Calu3 (cell line): Measurements from ENCODE around the gene XPO5. TPM values are rescaled to one million over a fixed set of nuclear protein-coding genes. Genes with fewer than 3 reads are reported as not detected.
"Not testable (repeated sequence)": the region's sequence is repeated elsewhere in the genome, so short reads cannot be mapped to it uniquely, and the experiment has no call there.

Source experiments
- BruUV-seq: library from RNA; stranded (reverse); fragments of 400-500 nt; replicated peaks from 2 replicates; lab custom pipeline; 2021; lab: Mats Ljungman, UMichigan
- CTCF ChIA-PET: fragments of 300-600 bp; sonication (Branson Sonifier 250); formaldehyde crosslinking; loops from one replicate; lab custom pipeline; 2022; ENCODE audit warnings: antibody characterized with exemption; lab: Charles Lee
- DNase-seq: peaks from one replicate; pipeline ENCODE4 v3.0.0; 2022
- H3K27ac Mint-ChIP-seq: one replicate; pipeline ENCODE4 v1.8.0; 2022; ENCODE audit warnings: mixed read lengths; ENCODE audit not compliant: unreplicated experiment
- H3K27me3 Mint-ChIP-seq: one replicate; pipeline ENCODE4 v1.8.0; 2022; ENCODE audit warnings: mixed read lengths; ENCODE audit not compliant: unreplicated experiment
- H3K36me3 Mint-ChIP-seq: one replicate; pipeline ENCODE4 v1.8.0; 2022; ENCODE audit warnings: mild to moderate bottlenecking, moderate library complexity, mixed read lengths; ENCODE audit not compliant: insufficient read depth, unreplicated experiment
- H3K4me1 Mint-ChIP-seq: one replicate; pipeline ENCODE4 v1.8.0; 2022; ENCODE audit warnings: mild to moderate bottlenecking, low read depth, mixed read lengths; ENCODE audit not compliant: unreplicated experiment
- H3K4me3 Mint-ChIP-seq: one replicate; pipeline ENCODE4 v1.8.0; 2022; ENCODE audit warnings: mild to moderate bottlenecking, low read depth, moderate library complexity, mixed read lengths; ENCODE audit not compliant: unreplicated experiment
- H3K9me3 Mint-ChIP-seq: one replicate; pipeline ENCODE4 v1.8.0; 2022; ENCODE audit warnings: low read depth, mixed read lengths; ENCODE audit not compliant: unreplicated experiment
- intact Hi-C: fragments of 100-400 bp; cut with micrococcal nuclease; formaldehyde crosslinking; loops from one replicate; pipeline ENCODE4 v1.10.0; 2022; ENCODE audit not compliant: unreplicated experiment
- total RNA-seq: library from RNA; stranded (reverse); gene quantifications from 2 replicates; pipeline ENCODE4 v1.2.3, GENCODE V29; 2022
- TF ChIP-seq, protein P1 (sequence below): fragments of 200-600 bp; IDR thresholded peaks from one replicate; pipeline ENCODE4 v1.8.0; 2022; ENCODE audit warnings: antibody characterized with exemption; ENCODE audit not compliant: unreplicated experiment

The XPO5 gene
- total RNA-seq, 1 experiment from 2014 or later, result 131 TPM

DNA sequence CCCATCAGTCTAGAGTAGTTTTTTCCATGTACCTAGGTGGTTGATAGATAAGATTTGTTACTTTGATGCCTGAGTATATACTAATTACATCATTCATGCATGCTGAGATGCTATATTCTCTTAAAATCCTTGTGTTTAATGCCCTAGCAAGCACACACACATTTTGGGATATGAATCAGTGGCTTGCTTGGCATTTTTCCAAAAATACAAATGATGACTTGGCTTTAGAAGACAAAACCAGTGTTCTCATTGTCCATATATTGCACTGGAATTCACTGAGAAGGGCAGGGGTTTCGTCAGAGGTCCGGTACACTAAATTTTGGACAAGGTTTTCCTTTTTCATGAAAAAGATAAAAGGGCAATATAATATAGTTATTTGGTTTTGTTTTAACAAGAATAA lies 28.3 kb upstream of the XPO5 start:
- Mint-ChIP-seq H3K4me1 (peaks cover 14% of the 10 kb centered on the region), H3K4me3 (no peak overlapping the region), H3K36me3 (peaks cover 61% of the 10 kb centered on the region), H3K27ac (no peak overlapping the region), H3K9me3 (no peaks in the 10 kb centered on the region), H3K27me3 (no peaks in the 10 kb centered on the region)
- BruUV-seq, result no TSS peak
- CTCF ChIA-PET, result no interaction called here
- no peak for DNase-seq
- intact Hi-C loops, result no loop called here
- TF ChIP-seq, protein P1, sequence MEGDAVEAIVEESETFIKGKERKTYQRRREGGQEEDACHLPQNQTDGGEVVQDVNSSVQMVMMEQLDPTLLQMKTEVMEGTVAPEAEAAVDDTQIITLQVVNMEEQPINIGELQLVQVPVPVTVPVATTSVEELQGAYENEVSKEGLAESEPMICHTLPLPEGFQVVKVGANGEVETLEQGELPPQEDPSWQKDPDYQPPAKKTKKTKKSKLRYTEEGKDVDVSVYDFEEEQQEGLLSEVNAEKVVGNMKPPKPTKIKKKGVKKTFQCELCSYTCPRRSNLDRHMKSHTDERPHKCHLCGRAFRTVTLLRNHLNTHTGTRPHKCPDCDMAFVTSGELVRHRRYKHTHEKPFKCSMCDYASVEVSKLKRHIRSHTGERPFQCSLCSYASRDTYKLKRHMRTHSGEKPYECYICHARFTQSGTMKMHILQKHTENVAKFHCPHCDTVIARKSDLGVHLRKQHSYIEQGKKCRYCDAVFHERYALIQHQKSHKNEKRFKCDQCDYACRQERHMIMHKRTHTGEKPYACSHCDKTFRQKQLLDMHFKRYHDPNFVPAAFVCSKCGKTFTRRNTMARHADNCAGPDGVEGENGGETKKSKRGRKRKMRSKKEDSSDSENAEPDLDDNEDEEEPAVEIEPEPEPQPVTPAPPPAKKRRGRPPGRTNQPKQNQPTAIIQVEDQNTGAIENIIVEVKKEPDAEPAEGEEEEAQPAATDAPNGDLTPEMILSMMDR, result no peak

DNA sequence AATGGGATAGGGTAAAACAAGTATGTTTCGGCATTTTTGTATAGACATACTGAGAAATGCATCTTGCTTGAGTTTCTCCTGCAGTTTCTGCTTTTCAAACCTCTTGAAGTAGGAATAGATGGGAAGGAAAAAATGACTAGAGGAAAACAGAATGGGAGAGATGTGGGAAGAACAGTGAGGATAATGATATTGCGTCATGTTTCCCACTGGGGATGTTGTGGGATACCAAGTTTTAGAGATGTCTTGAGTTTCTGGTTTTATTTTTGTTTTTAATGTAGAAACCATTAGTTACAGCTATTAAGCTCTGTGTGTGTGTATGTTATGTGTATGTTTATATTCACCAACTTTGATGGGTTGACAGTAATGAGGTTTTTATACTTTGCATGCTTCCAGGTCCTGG lies 24.8 kb upstream of the XPO5 start:
- CTCF ChIA-PET, result interaction anchor here (1.0 kb wide), 1 partner anchor 17 kb away, joined by 3 read pairs; no protein-coding TSS in a partner anchor
- Mint-ChIP-seq H3K9me3 (no peaks in the 10 kb centered on the region), H3K4me1 (no peaks in the 10 kb centered on the region), H3K36me3 (peaks cover 50% of the 10 kb centered on the region), H3K27me3 (no peaks in the 10 kb centered on the region), H3K4me3 (no peak overlapping the region), H3K27ac (no peak overlapping the region)
- DNase-seq, result no peak
- intact Hi-C loops, result no loop called here
- BruUV-seq, result no TSS peak
- TF ChIP-seq, protein P1, result no peak

DNA sequence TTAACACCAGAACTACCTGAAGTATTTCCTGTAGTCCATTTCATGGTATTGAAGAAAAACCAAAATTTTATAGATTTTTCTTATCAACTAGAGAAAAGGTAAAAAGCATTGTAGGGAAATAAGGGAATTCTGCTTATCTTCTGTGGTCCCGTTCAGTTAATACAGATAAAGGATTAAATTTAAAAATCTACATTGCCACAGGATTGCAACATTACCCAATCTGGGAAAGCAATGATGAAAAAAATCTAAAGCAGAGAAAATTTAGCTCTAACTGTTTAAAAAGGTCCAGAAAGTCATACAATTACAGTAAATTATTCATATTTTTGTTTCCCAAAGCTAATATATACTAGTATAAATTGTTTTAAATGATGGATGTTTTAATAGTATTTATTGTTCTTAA lies 18.1 kb upstream of the XPO5 start:
- H3K27ac Mint-ChIP-seq, result no peak overlapping the region
- no peaks in the 10 kb centered on the region for H3K4me1 Mint-ChIP-seq
- TF ChIP-seq, protein P1, result no peak
- no peaks in the 10 kb centered on the region for H3K27me3 Mint-ChIP-seq
- no TSS peak for BruUV-seq
- no peak for DNase-seq
- CTCF ChIA-PET, result no interaction called here
- no peaks in the 10 kb centered on the region for H3K9me3 Mint-ChIP-seq
- no peak overlapping the region for H3K4me3 Mint-ChIP-seq
- peaks cover 20% of the 10 kb centered on the region for H3K36me3 Mint-ChIP-seq
- intact Hi-C loops, result no loop called here

DNA sequence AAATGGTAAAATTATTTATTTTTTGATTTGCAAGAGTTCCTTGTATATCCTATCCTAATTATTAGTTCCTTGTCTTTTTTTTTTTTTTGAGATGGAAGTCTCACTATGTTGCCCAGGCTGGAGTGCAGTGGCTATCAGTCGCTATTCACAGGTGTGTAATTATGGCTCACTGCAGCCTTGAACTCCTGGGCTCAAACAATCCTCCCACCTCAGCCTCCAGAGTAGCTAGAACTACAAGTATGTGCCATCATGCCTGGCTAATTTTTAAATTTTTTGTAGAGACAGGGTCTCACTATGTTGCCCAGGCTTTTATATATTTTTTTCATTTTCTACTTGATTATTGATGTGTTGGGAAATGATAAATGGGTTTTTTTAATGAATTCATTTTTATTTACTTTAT lies 13.7 kb upstream of the XPO5 start:
- CTCF ChIA-PET, H3K4me1 Mint-ChIP-seq, H3K4me3 Mint-ChIP-seq, intact Hi-C loops, H3K27ac Mint-ChIP-seq, H3K9me3 Mint-ChIP-seq, BruUV-seq, H3K27me3 Mint-ChIP-seq, DNase-seq: not testable (repeated sequence)
- peaks cover 25% of the 10 kb centered on the region for H3K36me3 Mint-ChIP-seq

DNA sequence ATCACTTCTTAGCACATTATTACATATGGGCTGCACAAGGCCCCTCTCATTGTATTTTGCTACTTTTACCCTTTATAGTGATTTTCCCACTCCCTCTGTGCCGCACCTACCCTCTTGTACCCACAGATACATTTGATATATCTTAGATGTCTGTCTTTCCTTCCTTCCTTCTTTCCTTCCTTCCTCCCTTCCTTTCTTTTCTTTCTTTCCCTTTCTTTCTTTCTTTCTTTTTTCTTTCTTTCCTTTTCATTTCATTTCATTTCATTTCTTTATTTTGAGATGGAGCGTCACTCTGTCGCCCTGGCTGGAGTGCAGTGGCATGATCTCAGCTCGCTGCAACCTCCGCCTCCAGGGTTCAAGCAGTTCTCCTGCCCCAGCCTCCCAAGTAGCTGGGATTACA lies 12.4 kb upstream of the XPO5 start:
- Mint-ChIP-seq H3K27ac (no peak overlapping the region), H3K4me3 (no peak overlapping the region), H3K36me3 (peaks cover 31% of the 10 kb centered on the region), H3K9me3 (no peaks in the 10 kb centered on the region), H3K27me3 (no peaks in the 10 kb centered on the region), H3K4me1 (no peaks in the 10 kb centered on the region)
- no TSS peak for BruUV-seq
- CTCF ChIA-PET, result interaction anchor here (0.7 kb wide), 1 partner anchor 32 kb away, joined by 3 read pairs; no protein-coding TSS in a partner anchor
- TF ChIP-seq, protein P1, result no peak
- intact Hi-C loops, result no loop called here
- DNase-seq, result no peak
